Spleen (tissue), 7 donors: Measurements from ENCODE around the gene FAM83G.

Source experiments
- POLR2A ChIP-seq, 3 donors: fragments of 450-650 bp; IDR thresholded peaks; one replicate each; pipeline ENCODE4 v1.5.1; 2017; ENCODE audit warnings: antibody characterized with exemption in 3 of 3, mild to moderate bottlenecking in 1 of 3
- POLR2AphosphoS5 ChIP-seq, 3 donors: sonication (generic); formaldehyde crosslinking; IDR thresholded peaks; one replicate each; pipeline ENCODE4 v1.5.1; 2017; ENCODE audit warnings: antibody characterized with exemption in 3 of 3
- TF ChIP-seq, protein P1 (sequence below), 11 experiments: fragments of 200-600 bp in 7 of 11; fragments of 450-650 bp in 4 of 11; sonication (generic) in 4 of 11; IDR thresholded peaks in 8 of 11; conservative IDR thresholded peaks in 3 of 11; 1 replicate in 7 of 11; 2 replicates in 4 of 11; pipeline versions ENCODE4 v1.4.0 to v1.8.0; 2016 to 2021; ENCODE audit warnings: antibody characterized with exemption in 11 of 11, inconsistent platforms in 4 of 11, mild to moderate bottlenecking in 1 of 11
- donor health status: DM: no; HTN: no; CAD: no; lungs with moderate emphysema.
- donor health status: DM: no; HTN: no; CAD: no.
- donor health status: DM: no; HTN: no; CAD: no.

DNA sequence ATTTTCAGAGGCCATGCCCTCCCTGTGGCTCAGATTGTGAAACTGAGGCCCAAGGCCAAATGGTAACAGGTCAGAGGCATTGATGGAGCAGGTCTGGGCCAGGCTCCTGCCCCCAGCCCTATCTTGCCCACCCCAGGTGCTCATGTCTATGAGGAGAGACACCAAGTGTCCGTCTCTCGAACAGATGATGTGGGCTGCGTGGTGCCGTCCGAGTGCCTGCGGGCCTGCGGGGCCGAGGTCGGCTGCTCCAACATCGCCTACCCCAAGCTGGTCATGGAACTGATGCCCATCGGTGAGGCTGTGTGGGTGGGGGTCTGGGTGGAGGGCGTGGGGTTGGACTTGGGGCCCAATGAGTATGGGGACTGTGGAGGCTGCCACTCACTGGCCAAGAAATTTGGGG lies 8.7 kb upstream of the FAM83G start:
- TF ChIP-seq, protein P1, sequence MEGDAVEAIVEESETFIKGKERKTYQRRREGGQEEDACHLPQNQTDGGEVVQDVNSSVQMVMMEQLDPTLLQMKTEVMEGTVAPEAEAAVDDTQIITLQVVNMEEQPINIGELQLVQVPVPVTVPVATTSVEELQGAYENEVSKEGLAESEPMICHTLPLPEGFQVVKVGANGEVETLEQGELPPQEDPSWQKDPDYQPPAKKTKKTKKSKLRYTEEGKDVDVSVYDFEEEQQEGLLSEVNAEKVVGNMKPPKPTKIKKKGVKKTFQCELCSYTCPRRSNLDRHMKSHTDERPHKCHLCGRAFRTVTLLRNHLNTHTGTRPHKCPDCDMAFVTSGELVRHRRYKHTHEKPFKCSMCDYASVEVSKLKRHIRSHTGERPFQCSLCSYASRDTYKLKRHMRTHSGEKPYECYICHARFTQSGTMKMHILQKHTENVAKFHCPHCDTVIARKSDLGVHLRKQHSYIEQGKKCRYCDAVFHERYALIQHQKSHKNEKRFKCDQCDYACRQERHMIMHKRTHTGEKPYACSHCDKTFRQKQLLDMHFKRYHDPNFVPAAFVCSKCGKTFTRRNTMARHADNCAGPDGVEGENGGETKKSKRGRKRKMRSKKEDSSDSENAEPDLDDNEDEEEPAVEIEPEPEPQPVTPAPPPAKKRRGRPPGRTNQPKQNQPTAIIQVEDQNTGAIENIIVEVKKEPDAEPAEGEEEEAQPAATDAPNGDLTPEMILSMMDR (IDR thresholded peaks at IDR 0.05 in 8 of 11, conservative IDR thresholded peaks at IDR 0.05 in 3 of 11) = no peak
- TF ChIP-seq POLR2A (IDR thresholded peaks at IDR 0.05) (no peak), POLR2AphosphoS5 (IDR thresholded peaks at IDR 0.05) (no peak)
